IPS-18c (cell line): Measurements from ENCODE around the gene WASF1.

Source experiments
- H3K4me3 ChIP-seq: 2 replicates; pipeline ENCODE4 v1.7.0; 2013; ENCODE audit warnings: low read depth, mild to moderate bottlenecking, low read length, moderate library complexity; ENCODE audit not compliant: insufficient read depth
- H3K9me3 ChIP-seq: one replicate; pipeline ENCODE4 v1.6.1; 2013; ENCODE audit warnings: mild to moderate bottlenecking, low read length, moderate library complexity; ENCODE audit not compliant: control insufficient read depth, insufficient read depth

Gene WASF1

DNA sequence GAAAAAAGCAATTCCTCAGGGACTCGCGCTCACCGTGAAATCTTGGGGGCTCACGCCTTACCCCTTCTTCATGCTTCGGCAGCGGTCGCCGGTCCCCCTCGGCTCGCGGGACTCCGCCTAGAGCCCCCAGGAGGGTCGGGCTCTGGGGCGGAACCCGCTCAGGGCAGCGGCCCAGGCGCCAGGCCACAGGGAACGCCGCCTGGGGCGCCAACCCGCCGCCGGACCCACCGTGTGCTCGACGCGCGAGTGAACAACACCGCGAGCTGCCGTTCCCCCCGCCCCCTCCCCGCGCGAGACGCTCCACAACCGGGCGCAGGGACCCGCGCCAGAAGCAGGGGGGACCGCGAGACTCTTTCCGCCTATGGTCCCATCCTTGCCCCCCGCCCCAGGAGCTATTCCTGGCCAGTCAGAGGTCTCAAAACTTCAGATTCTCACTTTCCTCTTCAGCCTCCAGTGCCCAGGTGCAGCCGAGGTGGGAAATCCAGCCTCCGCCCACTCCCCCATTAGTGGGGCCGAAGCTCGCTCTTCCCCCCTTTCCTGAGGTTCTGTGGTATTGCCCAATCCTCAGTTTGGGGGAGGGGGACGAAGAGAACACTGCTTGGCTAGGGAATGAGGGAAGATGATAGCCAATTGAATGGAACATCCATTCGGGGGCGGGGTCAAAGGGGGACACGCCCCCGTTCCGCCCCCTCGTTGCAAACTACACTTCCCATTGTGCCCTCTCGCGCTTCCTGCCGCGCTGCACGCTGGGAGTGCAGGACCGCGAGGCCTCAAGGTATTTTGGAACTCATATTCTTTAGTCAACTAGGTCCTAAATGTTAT lies at the start of gene WASF1:
Gene WASF1, minus strand, starts transcription at position 265 of the 822 bp plus-strand sequence. CDS start 52,069 bp downstream, outside the sequence.
- Histone ChIP-seq H3K9me3 (no peaks in the 10 kb centered on the region), H3K4me3 (peak within 1 kb of the TSS; percentile 98)

DNA sequence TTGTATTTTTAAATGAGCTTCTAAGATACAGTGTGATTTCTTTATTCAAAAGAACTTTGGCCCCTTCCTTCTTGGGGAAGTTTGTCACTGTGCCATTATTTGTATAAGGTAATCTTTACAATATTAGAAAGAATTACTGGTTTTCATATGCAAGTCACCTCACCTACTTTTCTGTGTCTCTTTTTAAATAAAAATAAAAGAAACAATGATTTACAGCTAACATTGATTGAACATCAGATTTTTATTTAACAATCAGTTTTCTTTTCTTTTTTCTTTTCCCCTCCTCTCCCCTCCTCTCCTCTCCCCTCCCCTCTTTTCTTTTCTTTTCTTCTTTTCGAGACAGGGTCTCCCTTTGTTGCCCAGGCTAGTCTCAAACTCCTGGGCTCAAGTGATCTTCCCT lies 46.8 kb upstream of the WASF1 start:
- Histone ChIP-seq H3K4me3 (no peak overlapping the region), H3K9me3 (no peaks in the 10 kb centered on the region)

DNA sequence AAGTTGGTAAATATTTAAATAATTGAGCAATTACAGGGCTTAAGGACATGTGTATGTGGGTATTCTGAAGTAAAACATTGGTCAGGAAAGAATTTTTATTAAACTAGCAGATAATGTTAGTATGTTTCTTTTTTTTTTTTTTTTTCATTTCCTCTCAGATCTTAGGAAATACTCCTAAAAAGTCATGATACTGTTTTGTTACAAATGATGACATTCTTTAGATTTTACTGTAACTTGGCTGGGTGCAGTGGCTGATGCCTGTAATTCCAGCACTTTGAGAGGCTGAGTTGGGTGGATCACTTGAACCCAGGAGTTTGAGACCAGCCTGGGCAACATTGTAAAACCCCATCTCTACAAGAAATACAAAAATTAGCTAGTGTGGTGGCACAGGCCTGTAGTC lies 42.3 kb upstream of the WASF1 start:
- Histone ChIP-seq H3K4me3 (no peak overlapping the region), H3K9me3 (no peaks in the 10 kb centered on the region)

DNA sequence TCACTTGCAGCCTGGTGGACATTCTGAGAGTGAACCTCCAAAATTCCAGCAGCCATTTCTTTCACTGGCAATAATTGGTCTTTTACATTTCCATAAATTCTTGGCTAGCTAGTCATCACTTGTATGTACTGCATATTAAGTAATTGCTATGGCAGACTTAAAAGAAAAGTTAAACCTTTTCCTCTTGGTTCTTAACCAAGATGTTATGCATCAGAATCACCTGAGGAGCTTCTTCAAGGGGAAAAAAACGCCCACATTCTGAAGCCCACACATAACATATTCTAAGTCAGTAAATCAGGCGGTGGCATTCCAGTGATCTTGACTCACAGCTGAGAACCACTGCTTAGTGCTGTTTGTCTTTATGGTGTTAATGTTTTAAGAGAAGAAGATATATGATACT lies 37.8 kb upstream of the WASF1 start:
- Histone ChIP-seq H3K4me3 (no peak overlapping the region), H3K9me3 (no peaks in the 10 kb centered on the region)

- no peaks in the 10 kb centered on the region for H3K9me3 ChIP-seq
Observed at GRCh38 chr6:110216140-110216539, 36.7 kb upstream of the WASF1 start.

DNA sequence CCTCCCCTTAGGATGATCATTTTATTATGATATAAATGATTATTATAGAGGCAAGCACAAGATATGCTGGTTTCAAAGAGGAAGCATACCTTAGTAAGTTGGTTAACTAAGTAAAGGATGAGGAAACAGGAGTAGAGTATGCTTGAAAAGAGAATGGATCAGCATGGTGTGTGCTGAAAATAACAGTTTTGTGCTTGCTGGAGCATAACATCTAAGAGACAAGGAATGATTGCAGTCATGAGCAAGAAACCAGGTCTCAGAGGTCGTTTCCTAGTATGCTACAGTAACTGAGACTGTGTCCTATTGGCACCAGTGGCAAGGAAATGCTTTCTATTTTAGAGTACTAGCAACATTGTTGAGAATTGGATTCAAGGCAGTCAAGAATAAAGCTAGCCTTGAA lies 34.9 kb upstream of the WASF1 start:
- Histone ChIP-seq H3K9me3 (no peaks in the 10 kb centered on the region), H3K4me3 (no peak overlapping the region)

More at GRCh38 chr6:110216140-110216539, 36.7 kb upstream of the WASF1 start:
- no peak overlapping the region for H3K4me3 ChIP-seq

GRCh38 chr6:110211753-110212152 lies 32.3 kb upstream of the WASF1 start:
- Histone ChIP-seq H3K4me3 (no peak overlapping the region), H3K9me3 (no peaks in the 10 kb centered on the region)

GRCh38 chr6:110207652-110208051 lies 28.2 kb upstream of the WASF1 start:
- no peak overlapping the region for H3K4me3 ChIP-seq
- no peaks in the 10 kb centered on the region for H3K9me3 ChIP-seq

DNA sequence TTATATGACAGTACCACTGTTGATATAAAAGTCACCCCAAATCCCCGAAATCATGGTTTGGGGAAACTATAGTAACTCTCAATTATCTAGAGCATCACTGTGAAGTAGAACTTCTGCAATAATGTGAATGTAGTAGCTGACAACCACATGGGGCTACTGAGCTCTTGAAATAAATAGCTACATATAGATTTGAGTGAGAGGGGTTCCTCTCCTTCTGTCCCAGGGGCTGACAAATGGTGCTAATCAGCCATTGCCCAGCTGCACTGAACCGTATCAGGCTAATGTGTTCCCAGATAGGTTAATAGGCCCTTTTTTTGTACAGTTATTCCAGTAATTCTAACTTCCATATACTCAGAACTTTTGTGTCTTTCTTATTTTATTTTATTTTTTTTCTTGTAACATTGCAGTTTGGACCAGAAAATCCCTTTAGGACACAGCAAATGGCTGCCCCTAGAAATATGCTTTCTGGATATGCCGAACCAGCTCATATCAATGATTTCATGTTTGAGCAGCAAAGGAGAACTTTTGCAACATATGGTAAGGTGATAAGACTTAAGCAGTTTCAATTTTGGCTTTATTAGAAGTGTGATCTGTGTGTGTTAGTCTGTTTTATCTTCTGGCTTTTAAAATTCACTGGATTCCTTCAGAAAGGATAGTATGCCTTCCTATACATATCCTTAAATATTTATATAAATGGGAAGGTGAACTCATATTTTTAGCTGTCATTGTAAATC lies 21.8 kb upstream of the WASF1 start:
- Histone ChIP-seq H3K9me3 (no peaks in the 10 kb centered on the region), H3K4me3 (no peak overlapping the region)

GRCh38 chr6:110198561-110198960 lies 19.1 kb upstream of the WASF1 start:
- H3K9me3 ChIP-seq, result no peaks in the 10 kb centered on the region
- no peak overlapping the region for H3K4me3 ChIP-seq

GRCh38 chr6:110196874-110197273 lies 17.4 kb upstream of the WASF1 start:
- Histone ChIP-seq H3K4me3 (no peak overlapping the region), H3K9me3 (no peaks in the 10 kb centered on the region)

DNA sequence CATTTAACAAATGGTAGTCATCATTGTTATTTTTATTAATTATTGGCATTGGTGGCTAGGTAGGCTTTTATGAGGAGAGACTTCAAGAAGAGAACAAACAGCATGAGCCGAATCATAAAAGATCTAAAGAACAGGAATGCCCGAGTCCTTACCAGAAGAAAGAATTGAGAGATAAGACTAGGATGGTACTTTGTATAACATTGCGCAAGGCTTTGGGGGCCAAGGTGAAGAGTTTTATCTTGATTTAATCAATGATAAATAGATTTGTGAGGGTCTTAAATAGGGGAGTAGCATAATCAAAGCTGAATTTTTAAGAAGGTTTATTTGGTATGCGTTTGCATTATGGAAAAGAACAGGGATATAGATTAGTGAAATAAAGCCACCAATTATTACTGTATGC lies 16.2 kb upstream of the WASF1 start:
- no peak overlapping the region for H3K4me3 ChIP-seq
- H3K9me3 ChIP-seq, result no peaks in the 10 kb centered on the region

- no peak overlapping the region for H3K4me3 ChIP-seq
- H3K9me3 ChIP-seq, result no peaks in the 10 kb centered on the region
Observed at GRCh38 chr6:110191477-110191876, 12.0 kb upstream of the WASF1 start.

GRCh38 chr6:110190726-110191125 lies 11.3 kb upstream of the WASF1 start:
- no peak overlapping the region for H3K4me3 ChIP-seq
- H3K9me3 ChIP-seq, result no peaks in the 10 kb centered on the region

DNA sequence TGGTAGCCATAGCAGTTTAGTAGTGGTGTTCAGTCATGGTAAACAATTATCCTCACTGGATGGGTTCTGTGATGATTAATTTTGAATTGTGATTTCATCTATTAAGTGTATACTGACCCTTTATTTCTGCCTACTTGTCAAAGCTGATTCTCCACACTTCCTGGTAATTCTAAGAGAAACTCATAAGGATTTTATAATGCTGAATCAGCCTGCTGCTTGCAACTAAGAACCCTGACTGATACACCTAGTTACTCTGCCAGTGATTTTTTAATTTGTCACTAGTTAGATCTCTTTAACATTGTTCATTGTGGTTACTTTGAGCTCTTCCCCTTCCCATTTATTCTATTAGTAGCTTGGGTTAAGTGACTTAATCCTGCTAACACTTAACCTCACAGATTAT lies 9.3 kb upstream of the WASF1 start:
- H3K4me3 ChIP-seq, result no peak overlapping the region
- H3K9me3 ChIP-seq, result no peaks in the 10 kb centered on the region

DNA sequence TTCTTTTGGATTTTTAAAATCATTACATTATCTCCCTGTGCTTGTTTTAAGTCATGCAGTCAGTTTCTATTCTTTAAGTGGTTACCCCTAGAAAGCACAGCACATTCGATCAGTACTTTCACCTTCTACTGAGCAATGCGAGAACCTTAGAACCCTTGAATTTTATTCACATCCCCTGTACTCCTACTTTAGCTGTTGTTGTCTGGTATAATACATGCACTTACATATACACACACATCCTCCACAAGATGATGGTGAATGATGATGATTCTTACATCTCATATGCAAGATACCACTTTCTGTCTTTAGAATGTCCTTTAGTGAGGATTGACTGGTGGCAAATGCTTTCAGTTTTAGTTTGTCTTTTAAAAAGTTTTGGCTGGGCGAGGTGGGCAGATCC lies 6.4 kb upstream of the WASF1 start:
- Histone ChIP-seq H3K4me3 (no peak overlapping the region), H3K9me3 (no peaks in the 10 kb centered on the region)

DNA sequence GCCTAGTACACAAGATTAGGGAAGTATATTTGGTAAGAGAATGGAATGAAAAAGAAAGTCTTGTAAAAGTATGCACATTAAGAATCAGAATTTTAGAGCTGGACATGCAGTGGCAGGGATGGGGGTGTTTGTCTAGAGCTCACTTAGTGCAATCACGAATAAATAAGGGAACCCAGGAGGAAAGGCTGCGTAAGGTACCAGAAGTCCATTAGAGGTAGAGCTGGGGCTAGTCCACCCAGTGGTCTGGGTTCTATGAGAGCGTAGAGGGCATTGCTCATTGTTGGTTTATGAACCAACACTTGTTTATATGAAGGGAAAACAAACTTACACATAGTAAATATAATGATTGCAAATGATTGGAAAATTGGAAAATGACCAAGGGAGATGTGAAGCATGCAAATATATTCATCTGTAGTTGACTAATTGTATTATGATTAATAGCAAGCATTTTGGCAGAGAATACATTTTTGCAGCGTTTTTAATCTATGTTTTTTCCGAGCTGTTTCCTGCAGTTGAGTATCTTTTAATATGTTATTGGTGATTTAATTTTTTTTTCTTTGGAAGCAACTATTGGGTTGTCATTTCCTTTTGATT lies 3.9 kb upstream of the WASF1 start:
- H3K4me3 ChIP-seq, result no peak overlapping the region
- H3K9me3 ChIP-seq, result no peaks in the 10 kb centered on the region
